SH-SY5Y (cell line): Measurements from ENCODE around the gene FRMD8.

ENCODE experiments used
- GATA2 ChIP-seq: IDR thresholded peaks from 2 replicates; pipeline ENCODE4 v1.6.1; 2011; ENCODE audit warnings: mild to moderate bottlenecking, low read depth, low read length
- GATA3 ChIP-seq: IDR thresholded peaks from 2 replicates; pipeline ENCODE4 v1.6.1; 2011; ENCODE audit warnings: low read depth, mild to moderate bottlenecking, low read length, moderate library complexity

DNA sequence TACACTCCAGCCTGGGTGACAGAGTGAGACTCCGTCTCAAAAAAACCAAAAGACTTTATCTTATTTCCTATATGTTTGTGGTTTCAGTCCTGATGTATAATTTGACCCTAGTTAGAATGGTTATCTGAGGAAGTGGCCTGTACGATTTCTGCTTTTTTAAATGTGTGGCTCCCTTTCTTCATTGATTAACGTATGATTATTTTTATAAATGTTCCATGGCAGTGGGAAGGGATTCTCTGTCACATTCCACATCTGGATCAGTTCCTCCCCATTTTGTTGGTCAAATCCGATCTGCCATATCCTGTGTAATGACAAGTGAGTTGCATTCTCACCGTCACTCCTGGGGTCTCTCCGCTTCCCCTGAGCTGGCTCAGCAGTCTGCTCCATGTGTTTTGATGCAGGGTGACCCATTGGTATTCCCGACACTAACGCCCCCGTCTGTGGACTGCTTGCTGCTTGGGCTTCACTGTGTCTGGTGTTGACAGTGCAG is 56.5 kb downstream of the FRMD8 start:
- no peak for TF ChIP-seq GATA2
- no peak for TF ChIP-seq GATA3
